IPS-18c (cell line): ENCODE results near the gene SBF2.
"Not testable (repeated sequence)": the region's sequence is repeated elsewhere in the genome, so short reads cannot be mapped to it uniquely, and the experiment has no call there.

Experiments
- H3K4me3 ChIP-seq: 2 replicates; pipeline ENCODE4 v1.7.0; 2013; ENCODE audit warnings: low read depth, mild to moderate bottlenecking, low read length, moderate library complexity; ENCODE audit not compliant: insufficient read depth
- H3K9me3 ChIP-seq: one replicate; pipeline ENCODE4 v1.6.1; 2013; ENCODE audit warnings: mild to moderate bottlenecking, low read length, moderate library complexity; ENCODE audit not compliant: control insufficient read depth, insufficient read depth

The SBF2 gene

GRCh38 chr11:10255388-10256125 is 38.5 kb downstream of the SBF2 start:
- H3K9me3 ChIP-seq, result no peaks in the 10 kb centered on the region
- no peak overlapping the region for H3K4me3 ChIP-seq

GRCh38 chr11:10249448-10250131 is 44.4 kb downstream of the SBF2 start:
- not testable (repeated sequence) for H3K4me3 ChIP-seq

GRCh38 chr11:10247011-10247410 is 47.0 kb downstream of the SBF2 start:
- Histone ChIP-seq H3K4me3 (no peak overlapping the region), H3K9me3 (no peaks in the 10 kb centered on the region)

More at GRCh38 chr11:10249448-10250131, 44.4 kb downstream of the SBF2 start:
- H3K9me3 ChIP-seq, result not testable (repeated sequence)

- Histone ChIP-seq H3K4me3 (no peak overlapping the region), H3K9me3 (no peaks in the 10 kb centered on the region)
Measured at GRCh38 chr11:10243896-10244575, 50.0 kb downstream of the SBF2 start.

GRCh38 chr11:10236840-10237239 is 57.2 kb downstream of the SBF2 start:
- Histone ChIP-seq H3K4me3 (no peak overlapping the region), H3K9me3 (peaks cover 7% of the 10 kb centered on the region)

GRCh38 chr11:10233581-10233980 is 60.4 kb downstream of the SBF2 start:
- no peak overlapping the region for H3K4me3 ChIP-seq
- peaks cover 11% of the 10 kb centered on the region for H3K9me3 ChIP-seq

GRCh38 chr11:10232756-10233155 is 61.3 kb downstream of the SBF2 start:
- Histone ChIP-seq H3K4me3 (no peak overlapping the region), H3K9me3 (peaks cover 11% of the 10 kb centered on the region)

GRCh38 chr11:10231803-10232202 is 62.2 kb downstream of the SBF2 start:
- not testable (repeated sequence) for H3K4me3 ChIP-seq
- peaks cover 11% of the 10 kb centered on the region for H3K9me3 ChIP-seq

GRCh38 chr11:10225553-10225952 is 68.5 kb downstream of the SBF2 start:
- Histone ChIP-seq H3K9me3 (no peaks in the 10 kb centered on the region), H3K4me3 (no peak overlapping the region)

- Histone ChIP-seq H3K4me3 (no peak overlapping the region), H3K9me3 (peaks cover 4% of the 10 kb centered on the region)
Measured at GRCh38 chr11:10222399-10222798, 71.6 kb downstream of the SBF2 start.

GRCh38 chr11:10221342-10221741 is 72.7 kb downstream of the SBF2 start:
- H3K9me3 ChIP-seq, result peaks cover 4% of the 10 kb centered on the region
- H3K4me3 ChIP-seq, result no peak overlapping the region

GRCh38 chr11:10211470-10211869 is 82.5 kb downstream of the SBF2 start:
- no peak overlapping the region for H3K4me3 ChIP-seq
- peaks cover 2% of the 10 kb centered on the region for H3K9me3 ChIP-seq

GRCh38 chr11:10209326-10209725 is 84.7 kb downstream of the SBF2 start:
- H3K4me3 ChIP-seq, result no peak overlapping the region

GRCh38 chr11:10208131-10208575 is 85.9 kb downstream of the SBF2 start:
- H3K4me3 ChIP-seq, result no peak overlapping the region
- no peaks in the 10 kb centered on the region for H3K9me3 ChIP-seq

More at GRCh38 chr11:10209326-10209725, 84.7 kb downstream of the SBF2 start:
- no peaks in the 10 kb centered on the region for H3K9me3 ChIP-seq

- H3K9me3 ChIP-seq, result no peaks in the 10 kb centered on the region
- H3K4me3 ChIP-seq, result no peak overlapping the region
Measured at GRCh38 chr11:10205928-10206327, 88.1 kb downstream of the SBF2 start.

- H3K9me3 ChIP-seq, result no peaks in the 10 kb centered on the region
- H3K4me3 ChIP-seq, result no peak overlapping the region
Measured at GRCh38 chr11:10204021-10204420, 90.0 kb downstream of the SBF2 start.

- H3K4me3 ChIP-seq, result no peak overlapping the region
- no peaks in the 10 kb centered on the region for H3K9me3 ChIP-seq
Measured at GRCh38 chr11:10201343-10201742, 92.7 kb downstream of the SBF2 start.

GRCh38 chr11:10197091-10197490 is 96.9 kb downstream of the SBF2 start:
- Histone ChIP-seq H3K9me3 (no peaks in the 10 kb centered on the region), H3K4me3 (no peak overlapping the region)
